Subcutaneous adipose tissue (tissue), 4 donors: ENCODE results near the gene SHOC1. TPM values are rescaled to one million over a fixed set of nuclear protein-coding genes. Genes with fewer than 3 reads are reported as not detected.

ENCODE experiments used
- CTCF ChIP-seq: fragments of 450-650 bp; IDR thresholded peaks from one replicate; pipeline ENCODE4 v1.5.1; 2016; ENCODE audit warnings: low read depth, mild to moderate bottlenecking, control low read depth, antibody characterized with exemption, moderate library complexity
- total RNA-seq, 4 donors: library from RNA; depleted of rRNA; stranded (reverse); fragments of >200 nt; gene quantifications; one replicate each; pipeline ENCODE4 v1.1.0, GENCODE V29; 2016

Gene SHOC1
- total RNA-seq, 4 donors from 2014 or later, result not detected

- no peak for TF ChIP-seq CTCF
Measured at GRCh38 chr9:111789881-111790280, 4.9 kb downstream of the SHOC1 start.

GRCh38 chr9:111783857-111784256 is 10.9 kb downstream of the SHOC1 start:
- TF ChIP-seq CTCF, result no peak

GRCh38 chr9:111783424-111783823 is 11.3 kb downstream of the SHOC1 start:
- TF ChIP-seq CTCF, result no peak

- TF ChIP-seq CTCF, result no peak
Measured at GRCh38 chr9:111766066-111766465, 28.7 kb downstream of the SHOC1 start.

GRCh38 chr9:111762556-111762955 is 32.2 kb downstream of the SHOC1 start:
- no peak for TF ChIP-seq CTCF

GRCh38 chr9:111759762-111760639 is 34.7 kb downstream of the SHOC1 start:
- TF ChIP-seq CTCF, result no peak

GRCh38 chr9:111754800-111755199 is 39.9 kb downstream of the SHOC1 start:
- no peak for TF ChIP-seq CTCF
